ENCODE measurements around the gene UBE2D3. TPM values are rescaled to one million over a fixed set of nuclear protein-coding genes. Genes with fewer than 3 reads are reported as not detected.
A peak's percentile ranks its signal among the peaks of the same experiment; 100 is the strongest.

Gene UBE2D3
- total RNA-seq, 1 experiment from 2014 or later: 235 TPM

DNA sequence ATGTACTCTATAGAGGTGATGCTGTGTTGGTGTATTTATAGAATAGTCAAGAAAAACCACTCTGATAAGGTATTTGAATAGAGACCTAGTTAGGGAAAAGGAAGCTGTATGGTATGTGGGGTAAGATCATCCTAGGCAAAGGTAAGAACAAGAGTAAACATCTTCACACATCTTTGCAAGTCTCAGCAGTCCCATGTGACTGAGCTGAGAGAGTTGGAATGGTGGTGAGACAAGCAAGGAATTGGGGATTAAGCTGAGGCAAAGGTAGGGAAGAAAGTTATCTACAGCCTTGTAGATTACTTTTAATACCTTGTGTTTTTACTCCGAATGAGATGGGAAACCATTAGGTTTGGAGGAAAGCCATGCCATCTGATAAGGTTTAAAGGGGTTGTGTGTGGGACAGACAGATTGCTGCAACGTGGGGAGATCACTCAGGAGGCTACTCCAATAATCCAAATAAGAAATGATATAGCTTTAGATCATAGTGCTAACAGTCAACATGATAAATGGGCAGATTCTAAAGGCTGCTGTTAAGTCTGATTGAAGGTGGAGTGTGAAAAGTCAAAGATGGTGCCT lies 34.9 kb downstream of the UBE2D3 start:
- peak overlapping the region; percentile 37 for H3K27ac Mint-ChIP-seq (ENCODE audit: unreplicated experiment)

DNA sequence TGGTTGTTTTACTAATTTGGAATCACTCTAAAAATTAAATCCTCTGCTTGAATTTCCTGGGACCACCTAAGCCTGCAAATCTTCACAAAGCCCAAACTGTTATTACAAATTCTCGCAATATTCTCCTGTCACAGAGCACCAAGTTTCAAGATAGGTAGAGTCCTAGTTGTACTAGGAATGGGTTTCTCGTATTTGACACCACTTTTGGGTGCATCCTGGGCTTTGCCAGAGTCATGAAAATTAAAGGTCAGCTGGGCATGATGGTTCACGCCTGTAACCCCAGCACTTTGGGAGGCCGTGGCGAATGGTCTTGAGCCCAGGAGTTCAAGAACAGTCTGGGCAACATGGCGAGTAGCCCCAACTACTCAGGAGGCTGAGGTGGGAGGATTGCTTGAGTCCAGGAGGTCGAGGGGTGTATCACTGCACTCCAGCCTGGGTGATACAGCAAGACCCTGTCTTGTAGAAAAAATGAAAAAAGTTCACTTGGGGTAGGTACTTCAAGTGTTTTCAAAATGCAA lies 36.0 kb downstream of the UBE2D3 start:
- no peak for DNase-seq
- no TSS peak for BruUV-seq (replicated peaks)
- TF ChIP-seq, protein P1, sequence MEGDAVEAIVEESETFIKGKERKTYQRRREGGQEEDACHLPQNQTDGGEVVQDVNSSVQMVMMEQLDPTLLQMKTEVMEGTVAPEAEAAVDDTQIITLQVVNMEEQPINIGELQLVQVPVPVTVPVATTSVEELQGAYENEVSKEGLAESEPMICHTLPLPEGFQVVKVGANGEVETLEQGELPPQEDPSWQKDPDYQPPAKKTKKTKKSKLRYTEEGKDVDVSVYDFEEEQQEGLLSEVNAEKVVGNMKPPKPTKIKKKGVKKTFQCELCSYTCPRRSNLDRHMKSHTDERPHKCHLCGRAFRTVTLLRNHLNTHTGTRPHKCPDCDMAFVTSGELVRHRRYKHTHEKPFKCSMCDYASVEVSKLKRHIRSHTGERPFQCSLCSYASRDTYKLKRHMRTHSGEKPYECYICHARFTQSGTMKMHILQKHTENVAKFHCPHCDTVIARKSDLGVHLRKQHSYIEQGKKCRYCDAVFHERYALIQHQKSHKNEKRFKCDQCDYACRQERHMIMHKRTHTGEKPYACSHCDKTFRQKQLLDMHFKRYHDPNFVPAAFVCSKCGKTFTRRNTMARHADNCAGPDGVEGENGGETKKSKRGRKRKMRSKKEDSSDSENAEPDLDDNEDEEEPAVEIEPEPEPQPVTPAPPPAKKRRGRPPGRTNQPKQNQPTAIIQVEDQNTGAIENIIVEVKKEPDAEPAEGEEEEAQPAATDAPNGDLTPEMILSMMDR (IDR thresholded peaks at IDR 0.05; ENCODE audit: unreplicated experiment): no peak
- no peak overlapping the region for H3K4me3 Mint-ChIP-seq (ENCODE audit: low read depth, unreplicated experiment)
- H3K36me3 Mint-ChIP-seq (ENCODE audit: insufficient read depth, unreplicated experiment): peaks cover 36% of the 10 kb centered on the region
- H3K4me1 Mint-ChIP-seq (ENCODE audit: low read depth, unreplicated experiment): no peaks in the 10 kb centered on the region
- CTCF ChIA-PET: no interaction called here
- H3K27ac Mint-ChIP-seq (ENCODE audit: unreplicated experiment): peak overlapping the region; percentile 37
- no peaks in the 10 kb centered on the region for H3K27me3 Mint-ChIP-seq (ENCODE audit: unreplicated experiment)
- intact Hi-C loops (cut with micrococcal nuclease; ENCODE audit: unreplicated experiment): no loop called here
- no peaks in the 10 kb centered on the region for H3K9me3 Mint-ChIP-seq (ENCODE audit: low read depth, unreplicated experiment)

More for the DNA sequence above, 34.9 kb downstream of the UBE2D3 start:
- TF ChIP-seq, protein P1 (IDR thresholded peaks at IDR 0.05; ENCODE audit: unreplicated experiment): no peak
- Mint-ChIP-seq H3K4me1 (ENCODE audit: low read depth, unreplicated experiment) (no peaks in the 10 kb centered on the region), H3K4me3 (ENCODE audit: low read depth, unreplicated experiment) (no peak overlapping the region), H3K9me3 (ENCODE audit: low read depth, unreplicated experiment) (no peaks in the 10 kb centered on the region), H3K36me3 (ENCODE audit: insufficient read depth, unreplicated experiment) (peaks cover 44% of the 10 kb centered on the region), H3K27me3 (ENCODE audit: unreplicated experiment) (no peaks in the 10 kb centered on the region)
- intact Hi-C loops (cut with micrococcal nuclease; ENCODE audit: unreplicated experiment): no loop called here
- no peak for DNase-seq
- BruUV-seq (replicated peaks): no TSS peak
- CTCF ChIA-PET: no interaction called here

DNA sequence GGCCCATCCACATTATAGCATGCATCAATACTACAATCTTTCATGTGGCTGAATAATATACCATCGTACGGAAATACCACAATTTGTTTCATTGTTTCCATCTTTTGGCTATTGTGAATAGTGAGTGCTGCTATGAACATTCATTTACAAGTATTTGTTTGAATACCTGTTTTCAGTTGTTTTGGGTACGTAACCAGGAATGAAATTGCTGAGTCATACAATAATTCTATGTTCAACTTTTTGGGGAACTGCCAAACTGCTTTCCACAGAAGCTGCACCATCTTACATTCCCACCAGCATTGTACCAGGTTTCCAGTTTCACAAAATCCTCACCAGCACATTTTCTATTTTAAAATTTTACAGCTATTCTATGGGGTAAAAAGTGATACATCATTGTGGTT lies 38.0 kb downstream of the UBE2D3 start:
- TF ChIP-seq, protein P1 (IDR thresholded peaks at IDR 0.05; ENCODE audit: unreplicated experiment): no peak
- Mint-ChIP-seq H3K36me3 (ENCODE audit: insufficient read depth, unreplicated experiment) (peaks cover 30% of the 10 kb centered on the region), H3K27ac (ENCODE audit: unreplicated experiment) (no peak overlapping the region), H3K9me3 (ENCODE audit: low read depth, unreplicated experiment) (no peaks in the 10 kb centered on the region), H3K27me3 (ENCODE audit: unreplicated experiment) (no peaks in the 10 kb centered on the region), H3K4me1 (ENCODE audit: low read depth, unreplicated experiment) (no peaks in the 10 kb centered on the region), H3K4me3 (ENCODE audit: low read depth, unreplicated experiment) (no peak overlapping the region)
- no peak for DNase-seq
- intact Hi-C loops (cut with micrococcal nuclease; ENCODE audit: unreplicated experiment): loop anchor here (10.0 kb wide), 1 partner anchor 165 kb away; no protein-coding TSS in a partner anchor
- CTCF ChIA-PET: no interaction called here
- TSS peak; percentile 10 for BruUV-seq (replicated peaks)

DNA sequence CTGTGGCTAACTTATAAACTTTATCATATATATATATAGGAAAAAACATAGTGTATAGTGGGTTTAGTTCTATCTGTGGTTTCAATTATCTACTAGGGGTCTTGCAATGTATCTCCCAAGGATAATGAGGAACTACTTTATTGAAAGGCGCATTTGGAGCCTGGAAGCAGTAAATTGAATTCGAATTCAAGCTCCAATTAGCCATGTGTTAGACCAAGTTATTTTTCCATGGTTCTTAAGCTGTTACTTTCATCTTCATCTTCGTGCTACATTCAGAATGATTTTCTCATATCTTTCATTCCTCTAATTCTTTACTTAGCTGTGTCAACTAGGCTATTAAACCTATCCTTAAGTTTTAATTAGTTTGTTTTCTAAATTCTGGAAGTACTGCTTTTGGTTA lies 39.4 kb downstream of the UBE2D3 start:
- H3K27me3 Mint-ChIP-seq (ENCODE audit: unreplicated experiment): no peaks in the 10 kb centered on the region
- intact Hi-C loops (cut with micrococcal nuclease; ENCODE audit: unreplicated experiment): loop anchor here (10.0 kb wide), 1 partner anchor 163 kb away; no protein-coding TSS in a partner anchor
- no peaks in the 10 kb centered on the region for H3K4me1 Mint-ChIP-seq (ENCODE audit: low read depth, unreplicated experiment)
- no peak for DNase-seq
- H3K27ac Mint-ChIP-seq (ENCODE audit: unreplicated experiment): no peak overlapping the region
- no peak overlapping the region for H3K4me3 Mint-ChIP-seq (ENCODE audit: low read depth, unreplicated experiment)
- no TSS peak for BruUV-seq (replicated peaks)
- TF ChIP-seq, protein P1 (IDR thresholded peaks at IDR 0.05; ENCODE audit: unreplicated experiment): no peak
- no peaks in the 10 kb centered on the region for H3K9me3 Mint-ChIP-seq (ENCODE audit: low read depth, unreplicated experiment)
- CTCF ChIA-PET: no interaction called here
- H3K36me3 Mint-ChIP-seq (ENCODE audit: insufficient read depth, unreplicated experiment): peaks cover 30% of the 10 kb centered on the region
